WI38 (cell line): ENCODE data around the gene SCYGR5.

Experiments used
- H3K4me3 ChIP-seq: 2 replicates; pipeline ENCODE4 v1.5.1; 2011; ENCODE audit warnings: low read depth, mild to moderate bottlenecking, control low read depth, low read length
- CTCF ChIP-seq: IDR thresholded peaks from 2 replicates; pipeline ENCODE4 v1.5.1; 2012; ENCODE audit warnings: low read depth, mild to moderate bottlenecking, control low read depth, low read length

SCYGR5 gene

GRCh38 chr2:227703961-227704360 is 37.4 kb downstream of the SCYGR5 start:
- no peak overlapping the region for H3K4me3 ChIP-seq
- no peak for TF ChIP-seq CTCF

GRCh38 chr2:227706859-227707258 is 40.3 kb downstream of the SCYGR5 start:
- no peak for TF ChIP-seq CTCF
- no peak overlapping the region for H3K4me3 ChIP-seq

- H3K4me3 ChIP-seq, result no peak overlapping the region
- no peak for TF ChIP-seq CTCF
Observed at GRCh38 chr2:227707390-227707789, 40.8 kb downstream of the SCYGR5 start.

- no peak for TF ChIP-seq CTCF
- no peak overlapping the region for H3K4me3 ChIP-seq
Observed at GRCh38 chr2:227710986-227711385, 44.4 kb downstream of the SCYGR5 start.

- H3K4me3 ChIP-seq, result no peak overlapping the region
- no peak for TF ChIP-seq CTCF
Observed at GRCh38 chr2:227713291-227713690, 46.7 kb downstream of the SCYGR5 start.

GRCh38 chr2:227716501-227716900 is 49.9 kb downstream of the SCYGR5 start:
- no peak for TF ChIP-seq CTCF
- H3K4me3 ChIP-seq, result no peak overlapping the region
